Stimulated activated CD4-positive, alpha-beta T cell treated with anti-CD3 and anti-CD28 coated beads, Interleukin-1b, Interleukin-23, amount 100 ng/mL, for 4 hours (primary cell): ENCODE data around the gene MYBL2.

ENCODE experiments used
- DNase-seq, 2 donors: peaks; one replicate each; pipeline ENCODE4 v3.0.0-alpha.2; 2020; ENCODE audit warnings: low read depth in 2 of 2

Gene MYBL2

GRCh38 chr20:43681991-43682410, 15.1 kb downstream of the MYBL2 start:
- DNase-seq: no peak

GRCh38 chr20:43682446-43682845, 15.5 kb downstream of the MYBL2 start:
- no peak for DNase-seq

DNA sequence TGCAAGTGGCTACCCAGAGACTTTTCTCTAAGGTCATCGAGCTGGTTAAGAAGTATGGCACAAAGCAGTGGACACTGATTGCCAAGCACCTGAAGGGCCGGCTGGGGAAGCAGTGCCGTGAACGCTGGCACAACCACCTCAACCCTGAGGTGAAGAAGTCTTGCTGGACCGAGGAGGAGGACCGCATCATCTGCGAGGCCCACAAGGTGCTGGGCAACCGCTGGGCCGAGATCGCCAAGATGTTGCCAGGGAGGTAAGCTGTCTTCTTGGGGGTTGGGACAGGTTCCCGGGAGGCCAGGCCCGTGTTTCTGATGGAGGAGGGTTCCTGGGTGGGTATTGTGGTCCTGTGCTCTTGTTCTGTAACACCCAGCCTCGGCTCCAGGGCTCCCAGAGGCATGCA, 19.9 kb downstream of the MYBL2 start:
- DNase-seq: no peak

GRCh38 chr20:43689165-43689564, 22.3 kb downstream of the MYBL2 start:
- DNase-seq: no peak

GRCh38 chr20:43690943-43691598, 24.2 kb downstream of the MYBL2 start:
- no peak for DNase-seq

- peak; percentile 36 to 58 for DNase-seq
These were observed 25.1 kb downstream of the MYBL2 start for GRCh38 chr20:43691928-43692524.

DNA sequence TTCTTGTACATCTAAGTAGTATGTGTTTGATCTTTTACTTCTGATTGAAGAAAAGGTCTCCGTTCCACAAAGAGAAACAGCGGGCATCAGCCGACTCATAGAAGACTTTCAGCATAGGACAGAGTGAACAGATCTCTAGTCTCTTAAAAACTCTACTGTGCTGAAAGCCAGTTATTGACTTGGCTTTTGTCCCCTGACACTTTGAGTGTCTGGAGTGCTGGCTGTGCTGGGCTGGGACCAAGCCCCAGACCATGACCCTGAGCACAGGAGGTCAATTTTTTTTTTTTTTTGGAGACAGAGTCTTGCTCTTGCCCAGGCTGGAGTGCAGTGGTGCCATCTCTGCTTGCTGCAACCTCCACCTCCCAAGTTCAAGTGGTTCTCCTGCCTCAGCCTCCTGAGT, 27.8 kb downstream of the MYBL2 start:
- no peak for DNase-seq

GRCh38 chr20:43695571-43695970, 28.7 kb downstream of the MYBL2 start:
- DNase-seq: no peak

DNA sequence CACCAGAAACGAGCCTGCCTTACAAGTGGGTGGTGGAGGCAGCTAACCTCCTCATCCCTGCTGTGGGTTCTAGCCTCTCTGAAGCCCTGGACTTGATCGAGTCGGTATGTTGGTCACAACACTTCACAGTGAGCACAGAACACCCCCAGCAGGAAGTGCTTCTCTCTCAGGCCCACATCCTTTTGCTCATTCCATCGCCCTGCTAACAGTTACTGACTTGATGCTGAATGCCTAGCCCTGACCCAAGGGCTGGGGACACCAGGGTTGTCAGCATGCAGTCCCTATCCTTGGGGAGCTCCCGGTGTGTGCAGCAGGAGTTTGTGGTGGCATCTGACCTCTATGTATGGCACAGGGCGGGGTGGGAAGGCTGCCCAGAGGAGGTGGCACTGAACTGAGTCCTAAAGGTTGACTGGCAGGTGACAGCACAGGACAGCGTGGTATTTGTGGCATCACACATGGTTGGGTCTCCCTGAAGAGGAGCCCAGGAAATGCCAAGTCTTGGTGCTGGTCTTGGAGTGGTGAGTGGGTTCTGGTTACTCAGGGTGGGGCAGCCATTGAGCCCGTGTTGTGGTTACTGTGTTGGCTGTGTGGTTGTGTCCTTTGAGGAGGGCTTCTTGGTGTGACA, 33.1 kb downstream of the MYBL2 start:
- DNase-seq: no peak

GRCh38 chr20:43700627-43701026, 33.7 kb downstream of the MYBL2 start:
- DNase-seq: no peak

- DNase-seq: no peak
These were observed 35.6 kb downstream of the MYBL2 start for GRCh38 chr20:43702502-43702901.

DNA sequence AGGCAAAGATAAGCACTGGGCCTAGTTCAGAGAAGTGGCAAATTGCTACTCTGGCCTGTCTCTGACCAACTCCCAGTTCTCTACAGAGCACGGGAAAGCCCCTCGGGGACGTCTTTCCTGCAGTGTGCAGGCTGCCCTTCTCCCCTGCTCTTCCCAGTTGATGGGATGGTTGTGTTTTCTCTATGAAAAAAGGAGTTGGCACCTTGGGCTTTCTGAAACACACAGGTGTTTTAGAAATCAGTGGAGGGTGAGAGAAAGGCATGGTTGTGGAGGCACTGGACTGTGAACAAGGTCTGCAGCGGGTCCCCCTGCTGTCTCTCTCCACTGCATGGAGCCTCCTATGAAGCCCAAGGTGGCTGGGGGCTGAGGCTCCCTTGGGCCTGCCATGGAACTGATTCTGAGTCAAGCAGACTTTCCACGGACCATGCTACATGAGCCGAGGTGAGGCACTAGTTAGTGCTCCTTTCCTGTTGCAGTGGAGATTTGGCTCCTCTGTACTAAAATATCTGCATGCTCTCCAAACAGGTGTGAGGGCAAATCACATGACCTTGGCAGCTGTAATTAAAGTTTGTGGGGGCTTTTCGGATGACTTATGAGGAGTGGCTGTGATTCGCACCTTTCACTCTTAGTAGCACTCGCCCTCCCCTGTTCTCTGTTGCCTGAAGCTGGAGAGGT, 43.6 kb downstream of the MYBL2 start:
- DNase-seq: no peak

GRCh38 chr20:43711098-43711654, 44.3 kb downstream of the MYBL2 start:
- no peak for DNase-seq

DNA sequence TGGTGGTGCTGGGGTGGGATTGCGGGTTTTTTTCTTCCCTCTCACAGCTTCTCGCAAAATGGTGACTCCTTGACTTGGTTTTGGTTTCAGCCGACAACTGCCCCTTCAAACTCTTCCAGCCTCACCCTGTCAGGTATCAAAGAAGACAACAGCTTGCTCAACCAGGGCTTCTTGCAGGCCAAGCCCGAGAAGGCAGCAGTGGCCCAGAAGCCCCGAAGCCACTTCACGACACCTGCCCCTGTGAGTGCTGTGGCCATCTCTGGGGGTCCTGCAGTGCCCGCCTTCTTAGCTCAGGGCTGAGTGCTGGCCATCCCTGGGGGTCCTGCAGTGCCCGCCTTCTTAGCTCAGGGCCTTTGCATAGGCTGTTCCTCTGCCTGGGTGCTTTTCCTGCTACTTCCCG, 48.1 kb downstream of the MYBL2 start:
- no peak for DNase-seq

DNA sequence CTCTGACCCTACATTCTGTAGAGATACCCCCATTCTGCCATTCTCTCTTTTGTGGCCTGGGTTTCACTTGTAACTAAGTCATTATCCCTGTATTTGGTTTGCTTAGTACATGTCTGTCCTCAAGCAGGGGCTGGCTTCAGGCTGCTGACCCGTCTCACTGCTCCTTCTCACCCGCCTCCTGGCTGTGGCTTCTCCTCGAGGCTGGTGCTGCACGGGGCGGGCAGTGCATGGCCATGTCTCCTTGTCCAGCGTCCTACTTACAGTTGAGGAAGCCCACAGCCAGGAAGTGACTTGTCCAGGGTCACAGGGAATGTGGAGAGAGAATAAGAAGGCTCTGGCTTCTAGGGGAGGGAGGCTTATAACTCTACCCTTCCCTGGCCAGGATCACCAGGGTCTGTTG, 48.6 kb downstream of the MYBL2 start:
- DNase-seq: no peak

GRCh38 chr20:43716123-43716522, 49.2 kb downstream of the MYBL2 start:
- no peak for DNase-seq

GRCh38 chr20:43716757-43717615, 50.1 kb downstream of the MYBL2 start:
- DNase-seq: no peak

- DNase-seq: no peak
These were observed 50.7 kb downstream of the MYBL2 start for GRCh38 chr20:43717616-43717995.

DNA sequence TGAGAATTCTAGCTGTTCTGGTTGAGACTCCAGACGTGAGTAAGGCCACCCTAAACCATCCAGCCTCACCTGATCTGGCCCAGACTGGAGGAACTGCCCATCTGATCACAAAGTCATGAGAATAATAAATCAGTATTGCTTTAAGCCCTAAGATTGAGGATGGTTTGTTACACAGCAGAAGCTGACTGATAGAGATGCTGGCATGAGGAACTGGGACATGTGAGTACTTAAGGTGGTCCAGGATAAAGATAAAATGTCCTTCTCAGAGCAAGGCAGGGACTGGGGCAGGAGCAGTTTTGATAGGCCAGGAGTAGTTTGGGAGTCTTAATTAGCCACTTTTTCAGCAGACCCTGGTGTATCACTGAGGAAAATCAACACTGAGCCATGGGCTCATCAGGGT, 53.1 kb downstream of the MYBL2 start:
- no peak for DNase-seq

DNA sequence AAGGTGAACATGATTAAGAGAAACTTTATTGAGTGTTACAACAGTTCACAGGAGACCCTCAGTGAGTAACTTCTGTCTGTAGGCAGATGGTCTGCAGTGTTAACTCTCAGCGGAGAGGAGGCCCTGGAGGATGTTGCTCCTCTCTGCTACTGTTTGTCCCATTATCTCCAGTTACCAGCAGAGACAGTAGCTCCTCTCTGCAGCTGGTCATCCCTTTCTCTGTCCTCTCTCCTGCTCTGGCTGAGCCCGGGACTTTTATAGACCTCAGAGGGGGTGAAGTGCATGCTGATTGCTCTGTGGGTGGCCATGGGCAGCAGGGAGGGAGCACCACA, 54.1 kb downstream of the MYBL2 start:
- no peak for DNase-seq

DNA sequence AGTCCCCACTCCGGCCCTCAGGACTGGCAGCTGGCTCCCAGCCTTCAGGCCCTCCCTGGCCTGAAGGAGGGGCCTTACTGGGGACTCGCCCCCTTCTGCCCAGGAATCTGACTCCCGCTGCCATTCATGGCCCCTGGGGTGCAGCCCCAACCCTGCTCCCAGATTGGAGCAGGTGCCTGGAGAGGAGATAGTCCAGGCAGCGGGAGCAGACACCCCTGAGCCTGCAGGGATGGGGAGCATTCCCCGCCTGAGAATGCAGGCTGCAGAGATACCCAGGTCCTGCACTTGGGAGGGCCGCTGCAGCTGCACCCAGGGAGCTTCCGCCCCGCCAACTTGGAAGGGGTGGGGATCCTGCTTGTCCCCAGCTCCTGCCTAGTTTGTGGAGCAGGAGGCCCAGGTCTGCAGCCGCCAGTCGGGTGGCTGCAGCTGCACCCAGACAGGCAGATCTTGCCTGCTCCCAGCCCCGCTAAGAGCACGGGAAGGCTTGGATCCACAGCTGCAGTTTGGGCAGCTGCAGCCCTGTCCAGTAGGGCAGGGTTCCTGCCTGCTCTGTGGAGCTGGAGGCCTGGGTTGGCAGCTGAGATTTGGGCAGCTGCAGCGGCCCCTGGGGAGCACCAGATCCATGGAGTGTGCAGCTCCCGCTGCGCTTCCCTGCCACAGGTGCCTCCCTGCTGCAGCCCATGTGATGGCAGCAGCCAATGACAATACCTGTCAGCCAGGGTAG, 54.7 kb downstream of the MYBL2 start:
- no peak for DNase-seq
